Measurements from ENCODE around the gene CHMP4A. TPM values are rescaled to one million over a fixed set of nuclear protein-coding genes. Genes with fewer than 3 reads are reported as not detected.

Gene CHMP4A
- total and polyA plus RNA-seq, 11 donors = 20.2 to 72.8 (median 34.5) TPM

DNA sequence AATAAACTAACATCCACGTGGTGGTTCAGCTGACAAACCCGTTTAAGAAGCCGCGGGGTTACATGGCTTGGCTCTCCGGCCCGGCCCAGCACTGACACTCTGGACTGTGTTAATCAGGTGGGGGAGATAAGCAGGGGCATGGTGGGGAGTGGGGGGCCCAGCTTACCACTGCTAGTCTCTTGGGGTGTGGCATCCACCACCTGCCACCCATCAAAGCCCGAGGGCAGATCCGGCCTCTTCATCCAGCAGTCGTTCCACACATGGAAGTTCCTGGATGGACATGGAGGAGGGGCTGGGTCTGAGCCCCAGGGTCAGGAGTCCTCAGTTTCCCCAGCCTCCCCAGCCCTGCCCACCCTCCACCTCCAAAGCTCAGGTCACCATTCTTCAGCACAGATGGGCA is 44.8 kb upstream of the CHMP4A start:
- DNase-seq = no peak
- no peak for TF ChIP-seq POLR2A (IDR thresholded peaks at IDR 0.05)
- TF ChIP-seq, protein P1, sequence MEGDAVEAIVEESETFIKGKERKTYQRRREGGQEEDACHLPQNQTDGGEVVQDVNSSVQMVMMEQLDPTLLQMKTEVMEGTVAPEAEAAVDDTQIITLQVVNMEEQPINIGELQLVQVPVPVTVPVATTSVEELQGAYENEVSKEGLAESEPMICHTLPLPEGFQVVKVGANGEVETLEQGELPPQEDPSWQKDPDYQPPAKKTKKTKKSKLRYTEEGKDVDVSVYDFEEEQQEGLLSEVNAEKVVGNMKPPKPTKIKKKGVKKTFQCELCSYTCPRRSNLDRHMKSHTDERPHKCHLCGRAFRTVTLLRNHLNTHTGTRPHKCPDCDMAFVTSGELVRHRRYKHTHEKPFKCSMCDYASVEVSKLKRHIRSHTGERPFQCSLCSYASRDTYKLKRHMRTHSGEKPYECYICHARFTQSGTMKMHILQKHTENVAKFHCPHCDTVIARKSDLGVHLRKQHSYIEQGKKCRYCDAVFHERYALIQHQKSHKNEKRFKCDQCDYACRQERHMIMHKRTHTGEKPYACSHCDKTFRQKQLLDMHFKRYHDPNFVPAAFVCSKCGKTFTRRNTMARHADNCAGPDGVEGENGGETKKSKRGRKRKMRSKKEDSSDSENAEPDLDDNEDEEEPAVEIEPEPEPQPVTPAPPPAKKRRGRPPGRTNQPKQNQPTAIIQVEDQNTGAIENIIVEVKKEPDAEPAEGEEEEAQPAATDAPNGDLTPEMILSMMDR (IDR thresholded peaks at IDR 0.05) = no peak
- 77 to 83% (median 79%) methylated on average over 9 of the region's 9 CpGs for WGBS, 4 donors
- no peak for ATAC-seq
- Histone ChIP-seq H3K36me3 (peaks cover 0 to 4% (median 0%) of the 10 kb centered on the region in 9 donors), H3K27me3 (no peaks in the 10 kb centered on the region), H3K9me3 (no peaks in the 10 kb centered on the region), H3K4me3 (no peak overlapping the region), H3K27ac (no peak overlapping the region), H3K4me1 (no peaks in the 10 kb centered on the region)
- intact Hi-C loops (cut with DNase I) = no loop called here

DNA sequence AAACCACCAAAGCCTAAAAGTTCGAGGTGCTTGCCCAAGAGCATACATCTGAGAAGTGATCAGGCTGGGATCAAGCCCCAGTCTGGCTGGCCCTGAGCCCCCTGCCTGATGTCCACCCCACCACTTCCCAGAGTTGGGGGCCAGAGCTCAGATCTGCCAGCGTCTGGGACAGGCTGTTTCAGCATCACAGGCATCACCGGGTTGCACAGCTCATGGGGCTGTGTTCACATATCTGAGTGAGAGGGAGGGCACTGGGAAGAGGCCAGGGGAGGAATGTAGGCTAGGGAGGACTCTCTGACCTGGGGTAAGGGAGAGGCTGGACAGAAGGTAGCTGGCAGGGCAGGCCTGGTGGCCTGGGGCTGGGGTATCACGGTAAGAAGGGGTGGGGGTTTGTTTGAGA is 43.7 kb upstream of the CHMP4A start:
- TF ChIP-seq POLR2A (IDR thresholded peaks at IDR 0.05) = no peak
- TF ChIP-seq, protein P1 (IDR thresholded peaks at IDR 0.05) = no peak

DNA sequence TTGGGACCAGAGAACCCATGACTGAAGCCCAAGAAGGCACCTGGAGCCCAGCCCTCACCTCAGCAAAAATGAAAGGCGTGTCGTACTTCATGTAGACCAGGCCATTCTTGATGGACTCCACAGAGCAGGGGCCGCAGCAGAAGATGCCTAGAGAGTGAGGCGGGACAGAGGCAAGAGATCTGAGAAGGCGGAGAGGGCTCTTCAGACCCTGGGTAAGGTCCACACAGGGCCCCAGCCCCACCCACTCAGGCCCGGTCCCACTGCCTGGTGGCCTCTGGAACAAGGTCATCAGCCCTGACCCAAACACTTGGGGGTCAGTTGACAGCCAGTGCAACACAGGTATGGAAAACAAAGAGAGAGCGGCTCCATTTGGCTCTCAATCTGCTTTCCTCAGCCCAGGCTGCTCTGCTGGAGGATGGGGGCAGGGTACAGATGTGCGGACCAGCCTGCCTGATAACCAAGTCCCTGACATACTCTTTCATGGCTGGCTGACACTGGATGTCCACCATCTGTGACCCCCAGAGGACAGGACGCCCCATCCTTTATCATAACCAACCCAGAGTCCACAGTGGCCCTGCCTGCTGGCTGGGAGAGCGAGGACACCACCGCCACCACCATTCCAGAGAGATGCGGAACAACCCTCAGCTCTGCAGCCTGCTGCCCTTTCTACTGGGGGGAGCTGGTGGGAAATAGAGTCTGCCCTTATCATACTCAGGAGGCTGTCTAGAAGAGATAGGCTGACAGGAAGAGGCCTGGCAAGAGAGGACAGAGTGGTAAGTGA is 42.8 kb upstream of the CHMP4A start:
- H3K27me3 ChIP-seq = no peaks in the 10 kb centered on the region
- TF ChIP-seq, protein P1 (IDR thresholded peaks at IDR 0.05) = no peak
- intact Hi-C loops (cut with DNase I) = no loop called here
- peaks cover 0 to 9% (median 0%) of the 10 kb centered on the region in 9 donors for H3K36me3 ChIP-seq
- H3K4me1 ChIP-seq = peaks cover 0 to 9% (median 0%) of the 10 kb centered on the region in 12 donors
- DNase-seq = no peak
- no peak for ATAC-seq
- WGBS, 4 donors = 93 to 96% (median 95%) methylated on average over 11 to 12 of the region's 12 CpGs
- no peak overlapping the region for H3K4me3 ChIP-seq
- H3K9me3 ChIP-seq = no peaks in the 10 kb centered on the region
- no peak overlapping the region for H3K27ac ChIP-seq

More for the DNA sequence above, 43.7 kb upstream of the CHMP4A start:
- 73 to 78% (median 76%) methylated on average over 4 of the region's 4 CpGs for WGBS, 4 donors
- peaks cover 0 to 9% (median 0%) of the 10 kb centered on the region in 9 donors for H3K36me3 ChIP-seq
- H3K4me1 ChIP-seq = peaks cover 0 to 4% (median 0%) of the 10 kb centered on the region in 12 donors
- intact Hi-C loops (cut with DNase I) = no loop called here
- H3K4me3 ChIP-seq = no peak overlapping the region
- no peak for DNase-seq
- ATAC-seq = no peak
- H3K27ac ChIP-seq = no peak overlapping the region
- H3K27me3 ChIP-seq = no peaks in the 10 kb centered on the region
- no peaks in the 10 kb centered on the region for H3K9me3 ChIP-seq

DNA sequence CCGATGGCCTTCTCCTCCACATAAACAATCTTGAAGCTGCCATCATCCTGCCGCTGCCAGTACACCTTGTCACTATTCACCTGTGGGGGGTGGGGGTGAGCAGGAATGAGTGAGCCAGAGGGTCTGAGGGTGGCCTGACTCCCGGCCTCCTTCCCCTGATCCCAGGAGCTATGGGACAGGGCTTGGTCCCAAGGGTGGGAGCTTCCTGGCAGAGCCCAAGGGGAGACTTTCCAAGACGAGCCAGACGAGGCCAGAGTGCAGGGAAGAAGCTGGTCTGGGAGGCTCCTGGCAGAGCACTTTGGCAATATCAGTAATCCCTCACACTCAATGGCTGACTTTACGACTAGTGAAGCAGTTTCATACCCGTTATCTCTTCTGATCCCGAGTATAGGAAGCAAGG is 42.1 kb upstream of the CHMP4A start:
- Histone ChIP-seq H3K27ac (no peak overlapping the region), H3K36me3 (peaks cover 0 to 9% (median 0%) of the 10 kb centered on the region in 9 donors), H3K4me1 (peaks cover 0 to 16% (median 0%) of the 10 kb centered on the region in 12 donors), H3K27me3 (no peaks in the 10 kb centered on the region), H3K9me3 (no peaks in the 10 kb centered on the region), H3K4me3 (no peak overlapping the region)
- intact Hi-C loops (cut with DNase I) = no loop called here
- ATAC-seq (no peak), DNase-seq (no peak)
- no peak for TF ChIP-seq POLR2A (IDR thresholded peaks at IDR 0.05)
- TF ChIP-seq, protein P1 (IDR thresholded peaks at IDR 0.05) = no peak
- 90 to 93% (median 91%) methylated on average over 7 to 8 of the region's 8 CpGs for WGBS, 4 donors
